Measurements from ENCODE around the gene C1orf21.

DNA sequence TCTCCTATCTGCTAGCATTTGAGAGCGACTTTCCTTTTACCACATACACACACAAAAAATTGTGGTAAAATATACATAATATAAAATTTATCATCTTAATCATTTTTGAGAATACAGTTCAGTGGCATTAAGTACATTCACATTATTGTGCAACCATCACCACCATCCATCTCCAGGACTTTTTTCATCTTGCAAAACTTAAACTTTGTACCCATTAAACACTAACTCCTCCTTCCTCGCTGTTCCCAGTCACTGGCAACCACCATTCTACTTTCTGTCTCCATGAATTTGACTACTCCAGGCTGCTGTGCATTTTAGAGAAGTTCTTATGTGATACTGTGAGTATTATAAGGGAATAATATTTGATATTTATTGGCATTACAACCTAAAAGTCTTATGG is 181.3 kb downstream of the C1orf21 start:
- TF ChIP-seq EZH2 (IDR thresholded peaks at IDR 0.05) (no peak), POLR2AphosphoS5 (IDR thresholded peaks at IDR 0.05; ENCODE audit: borderline replicate concordance, low read depth, low read length) (no peak), FOXP2 (optimal IDR thresholded peaks at IDR 0.05; ENCODE audit: control extremely low read depth, extremely low read length, insufficient read depth) (no peak)
